SK-N-SH (cell line): Measurements from ENCODE around the gene RARRES1. TPM values are rescaled to one million over a fixed set of nuclear protein-coding genes. Genes with fewer than 3 reads are reported as not detected.

Experiments used
- CTCF ChIA-PET: fragments of 300-600, 350-600 bp; formaldehyde crosslinking; extraction: SDS; loops from one replicate; lab custom pipeline; 2021; lab: Yijun Ruan, JAX
- POLR2A ChIA-PET: fragments of 350-600 bp; sonication (Branson Sonifier 250); formaldehyde crosslinking; extraction: SDS; loops from one replicate; lab custom pipeline; 2020; ENCODE audit warnings: antibody characterized with exemption, inconsistent platforms; lab: Yijun Ruan, JAX
- DNase-seq: peaks from one replicate; pipeline ENCODE4 v3.0.0; 2012
- H2AFZ ChIP-seq: fragments of 200-600 bp; sonication (generic); 2 replicates; pipeline ENCODE4 v1.8.1; 2016; ENCODE audit warnings: antibody characterized with exemption, mild to moderate bottlenecking, low read depth
- H3F3A ChIP-seq: fragments of 200-600 bp; sonication (generic); replicated peaks from 2 replicates; pipeline ENCODE3; 2016; ENCODE audit warnings: antibody characterized with exemption, mild to moderate bottlenecking; ENCODE audit not compliant: insufficient read depth
- H3K27ac ChIP-seq, 2 experiments: fragments of 200-500 bp in 1 of 2; fragments of 200-600 bp in 1 of 2; sonication (Bioruptor generic) in 1 of 2; sonication (generic), shearing (Covaris generic) in 1 of 2; 2 replicates each; pipeline versions ENCODE4 v1.5.1 to v1.6.1; 2014 to 2016; ENCODE audit warnings: low read depth in 2 of 2, inconsistent platforms in 1 of 2, low read length in 1 of 2, mild to moderate bottlenecking in 1 of 2, mixed read lengths in 1 of 2
- H3K27me3 ChIP-seq: fragments of 200-600 bp; sonication (generic), shearing (Covaris generic); 2 replicates; pipeline ENCODE4 v1.6.1; 2016; ENCODE audit warnings: mixed run types; ENCODE audit not compliant: insufficient read depth
- H3K36me3 ChIP-seq, 2 experiments: fragments of 200-500 bp in 1 of 2; fragments of 200-600 bp in 1 of 2; sonication (Bioruptor generic) in 1 of 2; sonication (generic) in 1 of 2; replicated peaks in 1 of 2; 2 replicates each; pipeline versions ENCODE3 to v1.5.1; 2014 to 2016; ENCODE audit warnings: low read length in 1 of 2, mild to moderate bottlenecking in 1 of 2; ENCODE audit not compliant: insufficient read depth in 2 of 2, control insufficient read depth in 1 of 2
- H3K4me1 ChIP-seq, 2 experiments: fragments of 200-500 bp in 1 of 2; fragments of 200-600 bp in 1 of 2; sonication (Bioruptor generic) in 1 of 2; sonication (generic), shearing (Covaris generic) in 1 of 2; 2 replicates each; pipeline versions ENCODE4 v1.5.1 to v1.6.1; 2014 to 2016; ENCODE audit warnings: low read depth in 1 of 2, low read length in 1 of 2, mixed run types in 1 of 2; ENCODE audit not compliant: insufficient read depth in 2 of 2, control insufficient read depth in 1 of 2
- H3K4me2 ChIP-seq: fragments of 200-600 bp; sonication (generic), shearing (Covaris generic); 2 replicates; pipeline ENCODE4 v1.6.1; 2017; ENCODE audit warnings: mixed run types
- H3K4me3 ChIP-seq, 2 experiments: fragments of 200-500 bp in 1 of 2; fragments of 200-600 bp in 1 of 2; sonication (Bioruptor generic) in 1 of 2; sonication (generic), shearing (Covaris generic) in 1 of 2; 2 replicates each; pipeline versions ENCODE4 v1.5.1 to v1.8.1; 2014 to 2016; ENCODE audit warnings: low read depth in 2 of 2, inconsistent platforms in 1 of 2, low read length in 1 of 2, mild to moderate bottlenecking in 1 of 2, mixed read lengths in 1 of 2, moderate library complexity in 1 of 2
- H3K79me2 ChIP-seq: fragments of 200-600 bp; sonication (generic); 2 replicates; pipeline ENCODE4 v1.8.1; 2017; ENCODE audit warnings: mild to moderate bottlenecking; ENCODE audit not compliant: insufficient read depth
- H3K9ac ChIP-seq: fragments of 200-600 bp; sonication (generic); 2 replicates; pipeline ENCODE4 v1.6.1; 2017; ENCODE audit warnings: mixed run types
- H3K9me2 ChIP-seq: fragments of 200-600 bp; sonication (generic); 2 replicates; pipeline ENCODE4 v1.6.1; 2017; ENCODE audit warnings: mixed run types
- H3K9me3 ChIP-seq: fragments of 200-600 bp; sonication (generic); 2 replicates; pipeline ENCODE4 v1.6.1; 2017; ENCODE audit warnings: mixed run types, mild to moderate bottlenecking, moderate library complexity
- H4K20me1 ChIP-seq: fragments of 200-600 bp; sonication (generic); 2 replicates; pipeline ENCODE4 v1.6.1; 2017; ENCODE audit warnings: mild to moderate bottlenecking, mixed run types; ENCODE audit not compliant: insufficient read depth
- CHD2 ChIP-seq: fragments of 150-350 bp; IDR thresholded peaks from 2 replicates; pipeline ENCODE4 v1.6.1; 2018; ENCODE audit warnings: low read length; ENCODE audit not compliant: partially characterized antibody
- FOSL2 ChIP-seq: IDR thresholded peaks from 2 replicates; pipeline ENCODE4 v1.4.0; 2012; ENCODE audit warnings: low read depth, mild to moderate bottlenecking, moderate library complexity, borderline replicate concordance
- FOXJ3 ChIP-seq: sonication (generic); formaldehyde crosslinking; IDR thresholded peaks from 2 replicates; pipeline ENCODE4 v1.5.1; 2020; ENCODE audit warnings: mild to moderate bottlenecking, missing genetic modification reagents
- FOXM1 ChIP-seq: IDR thresholded peaks from 2 replicates; pipeline ENCODE4 v1.4.0; 2012; ENCODE audit warnings: low read depth, mild to moderate bottlenecking
- GATA2 ChIP-seq: sonication (generic); formaldehyde crosslinking; IDR thresholded peaks from 2 replicates; pipeline ENCODE4 v1.5.0; 2020; ENCODE audit warnings: mild to moderate bottlenecking, missing genetic modification reagents
- MEF2A ChIP-seq: IDR thresholded peaks from 2 replicates; pipeline ENCODE4 v1.4.0; 2012; ENCODE audit warnings: low read depth, borderline replicate concordance
- MXI1 ChIP-seq: IDR thresholded peaks from 2 replicates; pipeline ENCODE4 v1.6.1; 2012; ENCODE audit warnings: mild to moderate bottlenecking, low read depth, low read length, improper control_type of control experiment
- NFIC ChIP-seq: IDR thresholded peaks from 2 replicates; pipeline ENCODE4 v1.4.0; 2012; ENCODE audit warnings: borderline replicate concordance
- NRF1 ChIP-seq: IDR thresholded peaks from 2 replicates; pipeline ENCODE4 v1.6.1; 2012; ENCODE audit warnings: low read depth, mild to moderate bottlenecking, low read length
- POLR2AphosphoS5 ChIP-seq: IDR thresholded peaks from 2 replicates; pipeline ENCODE4 v1.6.1; 2012; ENCODE audit warnings: low read depth, low read length
- RFX5 ChIP-seq: IDR thresholded peaks from 2 replicates; pipeline ENCODE4 v1.6.1; 2012; ENCODE audit warnings: mild to moderate bottlenecking, improper control_type of control experiment, low read length
- RXRA ChIP-seq: IDR thresholded peaks from 2 replicates; pipeline ENCODE4 v1.4.0; 2012; ENCODE audit warnings: low read depth, mild to moderate bottlenecking, borderline replicate concordance
- SMC3 ChIP-seq: IDR thresholded peaks from 2 replicates; pipeline ENCODE4 v1.6.1; 2012; ENCODE audit warnings: low read depth, low read length, improper control_type of control experiment
- TAF1 ChIP-seq: IDR thresholded peaks from 2 replicates; pipeline ENCODE4 v1.6.1; 2012; ENCODE audit warnings: low read depth, mild to moderate bottlenecking, low read length, moderate library complexity, borderline replicate concordance
- TCF12 ChIP-seq: IDR thresholded peaks from 2 replicates; pipeline ENCODE4 v1.4.0; 2012
- TEAD4 ChIP-seq: IDR thresholded peaks from 2 replicates; pipeline ENCODE4 v1.4.0; 2012; ENCODE audit warnings: mild to moderate bottlenecking, borderline replicate concordance; ENCODE audit not compliant: insufficient read depth
- WGBS: methylation state at CpG from one replicate; pipeline ENCODE4 v1.1.6; 2017; ENCODE audit warnings: low lambda C conversion rate; 5-methylcytosine and 5-hydroxymethylcytosine counted together
- polyA plus RNA-seq, 3 experiments: library from polyadenylated mRNA; depleted of rRNA; stranded (reverse); fragments of >200 nt; gene quantifications; 2 replicates each; pipeline ENCODE4 v1.2.3, GENCODE V29; 2012
- TF ChIP-seq, protein P1 (sequence below): fragments of 150-350 bp; IDR thresholded peaks from 2 replicates; pipeline ENCODE4 v1.6.1; 2016; ENCODE audit warnings: mild to moderate bottlenecking, low read depth, low read length
- TF ChIP-seq, protein P2 (sequence below): IDR thresholded peaks from 2 replicates; pipeline ENCODE4 v1.4.0; 2012; ENCODE audit warnings: low read depth, borderline replicate concordance
- TF ChIP-seq, protein P3 (sequence below): IDR thresholded peaks from 2 replicates; pipeline ENCODE4 v1.4.0; 2012; ENCODE audit warnings: low read depth, borderline replicate concordance

RARRES1 gene
- polyA plus RNA-seq, 1 of the 3 experiments (the other 2 are of a cell fraction) = 0.15 TPM

DNA sequence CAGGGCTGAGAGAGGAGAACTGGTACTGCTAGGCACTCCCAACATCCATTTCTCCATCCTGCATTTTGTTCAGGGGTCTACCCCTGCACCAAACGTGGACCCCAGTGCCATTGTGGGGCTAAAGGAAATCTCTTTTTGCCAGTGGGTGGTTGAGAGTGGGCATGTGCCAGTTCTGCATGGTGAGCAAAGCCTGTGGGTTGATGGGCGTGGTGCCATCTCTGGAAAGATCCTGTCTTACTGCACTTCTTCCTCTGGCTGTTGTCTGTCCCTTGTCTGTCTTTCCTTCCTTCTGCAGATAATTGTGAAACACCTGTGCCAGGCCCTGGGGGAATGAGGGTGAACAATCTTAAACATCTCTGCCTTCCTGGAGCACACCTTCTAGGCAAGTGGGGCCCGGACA lies 1.4 kb upstream of the RARRES1 start:
- Histone ChIP-seq H3K79me2 (no peaks in the 10 kb centered on the region), H3K4me3 (no peak overlapping the region), H3K4me1 (peaks cover 0 to 6% of the 10 kb centered on the region in 2 experiments; a peak in 1 of 4 replicates), H2AFZ (no peak overlapping the region), H3K36me3 (no peaks in the 10 kb centered on the region), H3K9me3 (no peaks in the 10 kb centered on the region), H3K9ac (no peak overlapping the region), H3K9me2 (no peaks in the 10 kb centered on the region), H4K20me1 (no peaks in the 10 kb centered on the region), H3F3A (no peaks in the 10 kb centered on the region), H3K4me2 (no peak overlapping the region), H3K27ac (no peak overlapping the region), H3K27me3 (no peaks in the 10 kb centered on the region)
- no peak for DNase-seq
- TF ChIP-seq CHD2 (no peak), RXRA (no peak), NRF1 (no peak), POLR2AphosphoS5 (no peak), GATA2 (no peak), TAF1 (no peak), RFX5 (no peak), TEAD4 (no peak), MXI1 (no peak), TCF12 (no peak), FOXM1 (no peak), FOXJ3 (no peak), NFIC (no peak), FOSL2 (no peak), SMC3 (no peak), MEF2A (no peak)
- TF ChIP-seq, protein P1, sequence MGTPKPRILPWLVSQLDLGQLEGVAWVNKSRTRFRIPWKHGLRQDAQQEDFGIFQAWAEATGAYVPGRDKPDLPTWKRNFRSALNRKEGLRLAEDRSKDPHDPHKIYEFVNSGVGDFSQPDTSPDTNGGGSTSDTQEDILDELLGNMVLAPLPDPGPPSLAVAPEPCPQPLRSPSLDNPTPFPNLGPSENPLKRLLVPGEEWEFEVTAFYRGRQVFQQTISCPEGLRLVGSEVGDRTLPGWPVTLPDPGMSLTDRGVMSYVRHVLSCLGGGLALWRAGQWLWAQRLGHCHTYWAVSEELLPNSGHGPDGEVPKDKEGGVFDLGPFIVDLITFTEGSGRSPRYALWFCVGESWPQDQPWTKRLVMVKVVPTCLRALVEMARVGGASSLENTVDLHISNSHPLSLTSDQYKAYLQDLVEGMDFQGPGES = no peak
- TF ChIP-seq, protein P2, sequence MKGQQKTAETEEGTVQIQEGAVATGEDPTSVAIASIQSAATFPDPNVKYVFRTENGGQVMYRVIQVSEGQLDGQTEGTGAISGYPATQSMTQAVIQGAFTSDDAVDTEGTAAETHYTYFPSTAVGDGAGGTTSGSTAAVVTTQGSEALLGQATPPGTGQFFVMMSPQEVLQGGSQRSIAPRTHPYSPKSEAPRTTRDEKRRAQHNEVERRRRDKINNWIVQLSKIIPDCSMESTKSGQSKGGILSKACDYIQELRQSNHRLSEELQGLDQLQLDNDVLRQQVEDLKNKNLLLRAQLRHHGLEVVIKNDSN = no peak
- POLR2A ChIA-PET = no interaction called here
- CTCF ChIA-PET = no interaction called here
- WGBS = 96% methylated on average over 3 of the region's 3 CpGs

DNA sequence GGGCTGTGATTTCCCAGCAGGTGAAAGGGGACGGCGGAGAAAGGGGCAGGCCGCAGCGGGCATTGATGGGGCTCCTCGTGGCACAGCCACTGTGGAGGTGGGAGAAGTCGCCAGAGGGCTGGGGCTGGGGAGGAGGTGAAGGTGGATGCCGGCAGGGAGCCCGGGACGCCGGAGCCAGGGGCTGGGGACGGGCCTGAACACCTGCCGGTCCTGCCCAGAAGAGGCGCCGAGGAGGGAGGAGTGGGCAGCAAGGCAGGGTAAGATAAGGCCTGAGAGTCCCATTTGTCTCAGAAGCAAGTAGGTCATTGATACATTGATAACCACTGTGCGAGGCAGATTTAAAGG lies 571 bp upstream of the RARRES1 start:
- no peak for DNase-seq
- Histone ChIP-seq H4K20me1 (no peaks in the 10 kb centered on the region), H3K9me2 (no peaks in the 10 kb centered on the region), H3K79me2 (no peaks in the 10 kb centered on the region), H3F3A (no peaks in the 10 kb centered on the region), H3K4me3 (peak overlapping the region in 1 of 2 experiments; percentile 46; a peak in 1 of 4 replicates), H3K4me1 (peaks cover 0 to 6% of the 10 kb centered on the region in 2 experiments; a peak in 1 of 4 replicates), H3K36me3 (no peaks in the 10 kb centered on the region), H3K9me3 (no peaks in the 10 kb centered on the region), H2AFZ (no peak overlapping the region), H3K4me2 (no peak overlapping the region), H3K9ac (no peak overlapping the region), H3K27me3 (no peaks in the 10 kb centered on the region), H3K27ac (no peak overlapping the region)
- ChIA-PET POLR2A (no interaction called here), CTCF (no interaction called here)
- 89% methylated on average over 15 of the region's 15 CpGs for WGBS
- TF ChIP-seq, protein P3, sequence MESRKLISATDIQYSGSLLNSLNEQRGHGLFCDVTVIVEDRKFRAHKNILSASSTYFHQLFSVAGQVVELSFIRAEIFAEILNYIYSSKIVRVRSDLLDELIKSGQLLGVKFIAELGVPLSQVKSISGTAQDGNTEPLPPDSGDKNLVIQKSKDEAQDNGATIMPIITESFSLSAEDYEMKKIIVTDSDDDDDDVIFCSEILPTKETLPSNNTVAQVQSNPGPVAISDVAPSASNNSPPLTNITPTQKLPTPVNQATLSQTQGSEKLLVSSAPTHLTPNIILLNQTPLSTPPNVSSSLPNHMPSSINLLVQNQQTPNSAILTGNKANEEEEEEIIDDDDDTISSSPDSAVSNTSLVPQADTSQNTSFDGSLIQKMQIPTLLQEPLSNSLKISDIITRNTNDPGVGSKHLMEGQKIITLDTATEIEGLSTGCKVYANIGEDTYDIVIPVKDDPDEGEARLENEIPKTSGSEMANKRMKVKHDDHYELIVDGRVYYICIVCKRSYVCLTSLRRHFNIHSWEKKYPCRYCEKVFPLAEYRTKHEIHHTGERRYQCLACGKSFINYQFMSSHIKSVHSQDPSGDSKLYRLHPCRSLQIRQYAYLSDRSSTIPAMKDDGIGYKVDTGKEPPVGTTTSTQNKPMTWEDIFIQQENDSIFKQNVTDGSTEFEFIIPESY = no peak
- TF ChIP-seq, all 33 proteins: peak for 0
